GM19099 (cell line): ENCODE measurements around the gene FLOT2.
A peak's percentile ranks its signal among the peaks of the same experiment; 100 is the strongest.

ENCODE experiments used
- POLR2A ChIP-seq: IDR thresholded peaks from 3 replicates; pipeline ENCODE4 v1.6.1; 2011; ENCODE audit warnings: low read depth; ENCODE audit not compliant: insufficient read length; ENCODE audit errors: extremely low read depth

FLOT2 gene

GRCh38 chr17:28885951-28886350 lies 11.6 kb downstream of the FLOT2 start:
- TF ChIP-seq POLR2A, result no peak

DNA sequence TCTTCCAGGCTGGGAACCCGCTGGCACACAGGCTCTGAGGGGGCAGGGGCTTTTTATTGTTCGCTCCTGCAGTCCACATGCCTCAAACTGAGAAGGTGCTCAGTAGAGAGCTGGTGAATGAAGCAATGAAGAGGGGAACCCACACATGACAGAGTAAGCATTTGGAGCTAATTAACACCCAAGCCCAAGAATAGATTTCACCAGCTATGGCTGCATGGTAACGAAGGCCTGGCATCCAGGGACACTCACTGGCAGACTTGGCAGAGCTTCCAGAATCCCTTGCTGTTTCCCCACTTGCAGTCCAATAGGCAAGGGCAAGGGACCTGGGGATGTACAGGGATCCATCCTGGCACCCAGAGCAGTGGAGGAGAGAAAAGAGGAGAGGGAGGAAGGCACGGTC lies 12.2 kb downstream of the FLOT2 start:
- no peak for TF ChIP-seq POLR2A

GRCh38 chr17:28883967-28884702 lies 13.4 kb downstream of the FLOT2 start:
- no peak for TF ChIP-seq POLR2A

- no peak for TF ChIP-seq POLR2A
Observed at GRCh38 chr17:28882154-28882895, 15.2 kb downstream of the FLOT2 start.

GRCh38 chr17:28881533-28882056 lies 15.9 kb downstream of the FLOT2 start:
- TF ChIP-seq POLR2A, result no peak

DNA sequence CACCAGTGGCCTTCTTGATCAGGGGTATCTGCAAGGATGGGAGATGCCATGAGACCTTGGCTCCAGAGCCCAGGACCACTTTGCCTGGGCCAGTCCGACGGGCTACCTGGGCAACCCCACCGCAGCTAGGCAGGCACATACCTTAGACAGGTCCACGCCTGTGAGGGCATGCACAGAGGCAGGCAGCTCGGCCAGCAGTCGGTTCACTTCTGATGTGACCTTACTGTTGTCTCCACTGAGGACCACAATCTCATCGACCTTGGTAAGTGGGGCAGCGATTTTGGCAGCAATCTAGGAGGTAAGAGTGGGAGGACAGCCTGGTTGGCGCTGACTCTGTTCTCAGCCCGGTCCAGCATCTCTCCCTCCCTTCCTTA lies 17.0 kb downstream of the FLOT2 start:
- no peak for TF ChIP-seq POLR2A

DNA sequence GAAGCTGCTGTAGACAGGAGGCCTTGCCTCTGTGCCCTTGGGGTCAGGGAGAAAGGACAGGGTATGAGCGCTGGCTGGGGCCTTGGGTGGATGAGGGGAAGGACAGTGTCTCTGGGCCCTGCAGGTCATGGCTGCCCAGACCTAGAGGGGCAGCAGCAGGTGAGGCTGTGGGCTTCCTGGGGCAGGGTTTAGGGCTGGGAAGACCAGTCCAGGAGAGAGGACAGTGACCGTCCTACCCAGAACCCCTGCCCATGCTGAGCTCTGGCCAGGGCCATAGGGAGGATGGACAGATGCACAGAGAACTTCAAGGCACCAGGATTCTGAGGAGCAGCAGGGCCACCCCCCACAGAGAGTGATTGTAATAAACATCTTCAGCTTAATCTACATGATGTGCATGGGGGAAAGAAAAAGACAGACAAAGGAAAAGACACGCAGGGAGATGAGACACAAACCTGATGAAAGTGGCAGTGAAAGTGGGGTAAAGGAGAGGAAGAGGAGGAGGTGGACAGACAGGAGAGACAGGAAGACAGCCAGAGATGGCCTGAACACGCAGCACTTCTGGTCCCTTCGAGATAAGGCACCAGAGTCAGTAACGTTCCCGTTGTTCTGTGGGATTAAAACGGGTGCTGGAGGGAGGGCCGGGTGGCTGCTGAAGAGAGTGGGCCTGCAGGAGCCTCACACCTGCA lies 17.5 kb downstream of the FLOT2 start:
- no peak for TF ChIP-seq POLR2A

GRCh38 chr17:28878981-28879380 lies 18.6 kb downstream of the FLOT2 start:
- TF ChIP-seq POLR2A, result no peak

- no peak for TF ChIP-seq POLR2A
Observed at GRCh38 chr17:28878158-28878910, 19.2 kb downstream of the FLOT2 start.

GRCh38 chr17:28875848-28876550 lies 21.5 kb downstream of the FLOT2 start:
- no peak for TF ChIP-seq POLR2A

- TF ChIP-seq POLR2A, result no peak
Observed at GRCh38 chr17:28874750-28875149, 22.8 kb downstream of the FLOT2 start.

DNA sequence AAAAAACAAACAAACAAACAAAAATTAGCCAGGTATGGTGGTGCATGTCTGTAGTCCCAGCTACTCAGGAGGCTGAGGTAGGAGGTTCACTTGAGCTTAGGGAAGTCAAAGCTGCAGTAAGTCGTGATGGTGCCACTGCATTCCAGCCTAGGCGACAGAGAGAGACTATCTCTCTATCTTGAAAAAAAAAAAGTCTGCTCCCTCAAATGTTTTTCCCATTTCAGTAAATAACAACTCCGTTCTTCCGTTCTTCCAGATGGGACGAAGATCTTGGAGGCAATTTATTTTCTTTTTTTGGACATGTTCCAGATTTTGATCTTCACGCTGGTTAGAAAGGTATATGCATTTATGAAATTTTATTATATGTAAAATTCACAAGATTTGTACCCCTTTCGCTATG lies 23.7 kb downstream of the FLOT2 start:
- no peak for TF ChIP-seq POLR2A

DNA sequence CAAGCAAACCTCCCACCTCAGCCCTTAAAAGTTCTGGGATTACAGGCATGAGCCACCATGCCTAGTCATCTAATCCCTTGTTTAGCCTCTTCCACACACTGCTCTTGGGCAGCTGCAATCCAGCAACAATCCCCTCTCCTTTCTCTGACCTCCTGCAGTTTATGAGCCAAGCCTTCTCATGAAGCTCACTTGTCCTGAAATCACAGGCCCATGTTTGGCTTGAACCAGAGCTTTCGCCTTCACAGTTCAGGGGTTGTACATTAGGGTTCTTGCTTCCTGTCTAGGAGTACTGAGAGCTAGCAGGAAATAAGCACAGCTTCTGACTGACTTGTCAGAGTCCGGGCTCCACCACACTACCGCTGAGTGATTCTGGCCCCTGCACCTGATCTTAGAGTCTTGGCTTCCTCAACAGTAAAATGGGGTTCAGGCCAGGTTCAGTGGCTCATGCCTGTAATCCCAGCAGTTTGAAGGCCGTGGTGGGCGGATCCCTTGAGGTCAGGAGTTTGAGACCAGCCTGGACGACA lies 26.4 kb downstream of the FLOT2 start:
- peak; percentile 47 for TF ChIP-seq POLR2A

GRCh38 chr17:28867276-28867675 lies 30.3 kb downstream of the FLOT2 start:
- TF ChIP-seq POLR2A, result no peak

DNA sequence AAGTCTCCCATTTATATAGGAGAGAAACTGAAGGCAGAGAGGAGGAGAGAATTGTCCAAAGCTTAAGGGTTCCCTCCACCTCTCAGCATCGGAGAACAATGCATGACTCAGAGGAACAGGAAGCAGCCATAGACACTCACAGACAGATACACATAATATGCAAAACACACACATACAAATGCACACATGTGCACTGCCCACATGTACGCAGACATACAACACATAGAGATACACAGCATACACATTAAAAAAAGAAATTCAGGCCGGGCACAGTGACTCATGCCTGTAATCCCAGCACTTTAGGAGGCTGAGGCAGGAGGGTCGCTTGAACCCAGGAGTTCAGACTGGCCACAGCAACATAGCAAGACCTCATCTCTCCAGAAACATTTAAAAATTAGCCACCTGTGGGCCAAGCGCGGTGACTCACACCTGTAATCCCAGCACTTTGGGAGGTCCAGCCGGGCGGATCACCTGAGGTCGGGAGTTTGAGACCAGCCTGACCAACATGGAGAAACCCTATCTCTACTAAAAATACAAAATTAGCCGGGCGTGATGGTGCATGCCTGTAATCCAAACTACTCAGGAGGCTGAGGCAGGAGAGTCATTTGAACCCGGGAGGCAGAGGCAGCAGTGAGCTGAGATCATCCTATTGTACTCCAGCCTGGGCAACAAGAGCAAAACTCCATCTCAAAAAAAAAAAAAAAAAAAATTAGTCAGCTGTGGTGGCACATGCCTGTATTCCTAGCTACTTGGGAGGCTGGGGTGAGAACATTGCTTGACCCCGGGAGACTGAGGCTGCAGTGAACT lies 31.4 kb downstream of the FLOT2 start:
- TF ChIP-seq POLR2A, result no peak
